DMS153 treated with DMSO at 0.1 percent for 48 hours (cell line): ENCODE measurements around the gene REV3L.

Source experiments
- DNase-seq: peaks from one replicate; lab custom pipeline; 2025; ENCODE audit not compliant: unreplicated experiment; lab: John Stamatoyannopoulos, UW

The REV3L gene

GRCh38 chr6:111471958-111472357 lies 11.1 kb downstream of the REV3L start:
- no peak for DNase-seq

- DNase-seq: no peak
Observed at GRCh38 chr6:111471533-111471932, 11.5 kb downstream of the REV3L start.

- no peak for DNase-seq
Observed at GRCh38 chr6:111470991-111471390, 12.0 kb downstream of the REV3L start.

GRCh38 chr6:111469543-111469942 lies 13.5 kb downstream of the REV3L start:
- no peak for DNase-seq

GRCh38 chr6:111468329-111469012 lies 14.5 kb downstream of the REV3L start:
- DNase-seq: no peak

GRCh38 chr6:111464184-111464583 lies 18.8 kb downstream of the REV3L start:
- DNase-seq: no peak

GRCh38 chr6:111462770-111463391 lies 20.1 kb downstream of the REV3L start:
- no peak for DNase-seq

GRCh38 chr6:111461860-111462259 lies 21.2 kb downstream of the REV3L start:
- no peak for DNase-seq

- no peak for DNase-seq
Observed at GRCh38 chr6:111458670-111459232, 24.3 kb downstream of the REV3L start.

GRCh38 chr6:111456208-111456607 lies 26.8 kb downstream of the REV3L start:
- no peak for DNase-seq

- no peak for DNase-seq
Observed at GRCh38 chr6:111450636-111451035, 32.4 kb downstream of the REV3L start.

GRCh38 chr6:111450087-111450486 lies 32.9 kb downstream of the REV3L start:
- no peak for DNase-seq

GRCh38 chr6:111449129-111449528 lies 33.9 kb downstream of the REV3L start:
- no peak for DNase-seq

GRCh38 chr6:111447051-111447450 lies 36.0 kb downstream of the REV3L start:
- no peak for DNase-seq

GRCh38 chr6:111445861-111446267 lies 37.2 kb downstream of the REV3L start:
- no peak for DNase-seq

- no peak for DNase-seq
Observed at GRCh38 chr6:111444794-111445193, 38.2 kb downstream of the REV3L start.

GRCh38 chr6:111441678-111442243 lies 41.3 kb downstream of the REV3L start:
- DNase-seq: no peak

GRCh38 chr6:111439171-111439570 lies 43.8 kb downstream of the REV3L start:
- no peak for DNase-seq

- DNase-seq: no peak
Observed at GRCh38 chr6:111437573-111437972, 45.4 kb downstream of the REV3L start.

- no peak for DNase-seq
Observed at GRCh38 chr6:111432511-111432910, 50.5 kb downstream of the REV3L start.

GRCh38 chr6:111430605-111431376 lies 52.2 kb downstream of the REV3L start:
- DNase-seq: no peak
